HPDE6-E6E7 (cell line): ENCODE data around the gene SBF2.

ENCODE experiments used
- DNase-seq: peaks from one replicate; pipeline ENCODE4 v3.0.0; 2011; ENCODE audit warnings: missing footprints; ENCODE audit errors: extremely low spot score

Gene SBF2

GRCh38 chr11:9775398-9775779 lies 518.6 kb downstream of the SBF2 start:
- no peak for DNase-seq

- DNase-seq = no peak
These were observed 519.2 kb downstream of the SBF2 start for GRCh38 chr11:9774591-9775397.

- DNase-seq = no peak
These were observed 519.9 kb downstream of the SBF2 start for GRCh38 chr11:9774109-9774508.

- no peak for DNase-seq
These were observed 520.5 kb downstream of the SBF2 start for GRCh38 chr11:9773524-9773923.

GRCh38 chr11:9772218-9772617 lies 521.8 kb downstream of the SBF2 start:
- no peak for DNase-seq

- DNase-seq = no peak
These were observed 522.9 kb downstream of the SBF2 start for GRCh38 chr11:9771071-9771511.

GRCh38 chr11:9769621-9770020 lies 524.4 kb downstream of the SBF2 start:
- DNase-seq = no peak

GRCh38 chr11:9765320-9766101 lies 528.5 kb downstream of the SBF2 start:
- DNase-seq = no peak

GRCh38 chr11:9763301-9763700 lies 530.7 kb downstream of the SBF2 start:
- DNase-seq = no peak

GRCh38 chr11:9762531-9762930 lies 531.5 kb downstream of the SBF2 start:
- no peak for DNase-seq

- DNase-seq = no peak
These were observed 532.5 kb downstream of the SBF2 start for GRCh38 chr11:9761441-9761945.

- DNase-seq = no peak
These were observed 533.8 kb downstream of the SBF2 start for GRCh38 chr11:9760193-9760575.

- DNase-seq = peak; percentile 95
These were observed 534.4 kb downstream of the SBF2 start for GRCh38 chr11:9759519-9760192.

- no peak for DNase-seq
These were observed 535.1 kb downstream of the SBF2 start for GRCh38 chr11:9758637-9759518.

GRCh38 chr11:9757809-9758636 lies 536.0 kb downstream of the SBF2 start:
- no peak for DNase-seq

GRCh38 chr11:9756878-9757277 lies 537.1 kb downstream of the SBF2 start:
- no peak for DNase-seq

- no peak for DNase-seq
These were observed 537.6 kb downstream of the SBF2 start for GRCh38 chr11:9756461-9756860.

- DNase-seq = no peak
These were observed 538.3 kb downstream of the SBF2 start for GRCh38 chr11:9755561-9756185.

GRCh38 chr11:9754010-9754471 lies 540.0 kb downstream of the SBF2 start:
- DNase-seq = no peak

- no peak for DNase-seq
These were observed 541.0 kb downstream of the SBF2 start for GRCh38 chr11:9753021-9753420.
